GM21576 (cell line): ENCODE results near the gene PNRC1.
"Not testable (repeated sequence)": the region's sequence is repeated elsewhere in the genome, so short reads cannot be mapped to it uniquely, and the experiment has no call there.

Experiments used
- ATAC-seq: cut with Tn5 transposase; IDR thresholded peaks from one replicate; pipeline ENCODE4 v1.9.1; 2021; ENCODE audit warnings: mild to moderate bottlenecking, moderate library complexity; ENCODE audit not compliant: unreplicated experiment

Gene PNRC1

GRCh38 chr6:89058627-89059026 lies 21.9 kb upstream of the PNRC1 start:
- ATAC-seq = no peak

GRCh38 chr6:89059227-89059626 lies 21.3 kb upstream of the PNRC1 start:
- ATAC-seq = no peak

DNA sequence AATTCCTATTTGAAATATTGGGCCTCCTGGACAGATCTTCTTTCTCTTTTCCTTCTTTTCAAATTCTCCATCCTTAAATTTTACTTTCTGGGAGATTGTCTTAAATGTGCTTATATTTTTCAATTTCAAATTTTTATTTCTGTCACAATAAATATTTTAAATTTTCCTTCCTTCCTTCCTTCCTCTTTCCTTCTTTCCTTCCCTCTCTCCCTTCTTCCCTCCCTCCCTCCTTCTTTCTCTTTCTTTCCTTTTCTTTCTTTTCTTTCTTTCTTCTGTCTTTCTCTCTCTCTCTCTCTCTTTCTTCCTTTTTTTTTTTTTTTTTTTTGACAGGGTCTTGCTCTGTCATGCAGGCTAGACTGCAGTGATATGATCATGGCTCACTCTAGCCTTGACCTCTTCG lies 16.7 kb upstream of the PNRC1 start:
- ATAC-seq = no peak

GRCh38 chr6:89064931-89065330 lies 15.6 kb upstream of the PNRC1 start:
- ATAC-seq = not testable (repeated sequence)

- not testable (repeated sequence) for ATAC-seq
Observed at GRCh38 chr6:89066121-89066520, 14.4 kb upstream of the PNRC1 start.

GRCh38 chr6:89066940-89067646 lies 13.5 kb upstream of the PNRC1 start:
- ATAC-seq = no peak

DNA sequence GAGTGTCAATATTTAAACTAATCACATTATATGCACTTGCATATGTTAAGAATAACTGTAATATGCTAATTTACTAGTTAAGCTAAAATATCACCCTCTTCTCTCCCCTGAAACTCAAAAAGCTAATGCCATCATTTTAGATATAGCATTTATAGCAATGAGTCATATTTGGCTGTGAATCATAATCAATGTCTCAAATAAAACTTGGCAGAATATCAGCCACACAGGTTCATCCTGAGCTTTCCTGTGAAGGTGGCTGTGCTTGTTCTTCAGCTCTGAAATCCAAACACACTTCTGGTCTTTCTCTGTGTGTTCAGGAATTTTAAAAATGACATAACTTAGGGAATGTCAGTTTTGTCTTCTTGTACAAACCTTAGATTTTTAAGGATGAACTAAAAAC lies 12.8 kb upstream of the PNRC1 start:
- ATAC-seq = no peak

- no peak for ATAC-seq
Observed at GRCh38 chr6:89068695-89069094, 11.9 kb upstream of the PNRC1 start.

DNA sequence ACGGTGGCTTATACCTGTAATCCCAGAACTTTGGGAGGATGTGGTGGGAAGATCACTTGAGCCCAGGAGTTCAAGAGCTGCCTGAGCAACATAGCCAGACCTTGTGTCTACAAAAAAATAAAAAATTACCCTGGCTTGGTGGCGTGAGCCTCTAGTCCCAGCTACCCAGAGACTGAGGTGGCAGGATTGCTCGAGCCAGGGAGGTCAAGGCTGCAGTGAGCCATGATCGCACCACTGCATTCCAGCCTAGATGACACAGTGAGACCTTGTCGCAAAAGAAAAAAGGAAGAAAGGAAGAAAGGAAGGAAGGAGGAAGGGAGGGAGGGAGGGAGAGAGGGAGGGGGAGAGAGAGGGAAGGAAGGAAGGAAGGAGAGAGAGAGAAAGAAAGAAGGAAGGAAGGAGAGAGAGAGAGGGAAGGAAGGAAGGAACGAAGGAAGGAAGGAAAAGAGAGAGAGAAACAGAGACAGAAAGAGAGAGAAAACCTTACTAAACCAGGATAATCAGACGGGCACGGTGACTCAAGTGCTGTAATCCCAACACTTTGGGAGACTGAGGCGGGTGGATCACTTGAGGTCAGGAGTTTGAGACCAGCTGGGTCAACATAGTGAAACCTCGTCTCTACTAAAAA lies 10.9 kb upstream of the PNRC1 start:
- no peak for ATAC-seq

DNA sequence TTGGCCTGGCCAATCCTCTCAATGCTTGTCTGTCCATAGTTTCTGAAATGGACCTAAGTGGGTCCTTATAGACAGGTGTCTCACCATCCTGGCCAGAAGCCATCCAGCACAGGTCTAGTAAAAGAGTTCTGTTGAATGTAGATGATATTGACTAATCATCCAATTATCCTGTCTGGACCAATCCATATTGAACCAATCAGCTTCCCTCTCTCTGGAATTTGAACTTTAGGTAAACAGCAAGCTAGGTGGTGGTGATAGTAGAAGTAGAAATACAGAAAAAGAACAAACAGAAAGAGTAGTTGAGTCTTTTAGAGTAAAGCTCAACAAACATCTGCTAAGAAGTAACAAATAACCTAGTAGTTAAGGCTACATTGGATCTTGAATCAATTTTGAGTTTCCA lies 9.5 kb upstream of the PNRC1 start:
- no peak for ATAC-seq

GRCh38 chr6:89073014-89073620 lies 7.4 kb upstream of the PNRC1 start:
- ATAC-seq = no peak

GRCh38 chr6:89073840-89074239 lies 6.7 kb upstream of the PNRC1 start:
- no peak for ATAC-seq

- peak; percentile 17 for ATAC-seq
Observed at GRCh38 chr6:89079511-89080234, 878 bp upstream of the PNRC1 start.

- ATAC-seq = no peak
Observed at GRCh38 chr6:89081129-89081422, 525 bp downstream of the PNRC1 start.

GRCh38 chr6:89081423-89082322 lies 1.1 kb downstream of the PNRC1 start:
- ATAC-seq = peak; percentile 52

- ATAC-seq = no peak
Observed at GRCh38 chr6:89082486-89082891, 1.9 kb downstream of the PNRC1 start.

GRCh38 chr6:89084542-89084941 lies 4.0 kb downstream of the PNRC1 start:
- no peak for ATAC-seq

GRCh38 chr6:89084954-89085353 lies 4.4 kb downstream of the PNRC1 start:
- ATAC-seq = no peak

DNA sequence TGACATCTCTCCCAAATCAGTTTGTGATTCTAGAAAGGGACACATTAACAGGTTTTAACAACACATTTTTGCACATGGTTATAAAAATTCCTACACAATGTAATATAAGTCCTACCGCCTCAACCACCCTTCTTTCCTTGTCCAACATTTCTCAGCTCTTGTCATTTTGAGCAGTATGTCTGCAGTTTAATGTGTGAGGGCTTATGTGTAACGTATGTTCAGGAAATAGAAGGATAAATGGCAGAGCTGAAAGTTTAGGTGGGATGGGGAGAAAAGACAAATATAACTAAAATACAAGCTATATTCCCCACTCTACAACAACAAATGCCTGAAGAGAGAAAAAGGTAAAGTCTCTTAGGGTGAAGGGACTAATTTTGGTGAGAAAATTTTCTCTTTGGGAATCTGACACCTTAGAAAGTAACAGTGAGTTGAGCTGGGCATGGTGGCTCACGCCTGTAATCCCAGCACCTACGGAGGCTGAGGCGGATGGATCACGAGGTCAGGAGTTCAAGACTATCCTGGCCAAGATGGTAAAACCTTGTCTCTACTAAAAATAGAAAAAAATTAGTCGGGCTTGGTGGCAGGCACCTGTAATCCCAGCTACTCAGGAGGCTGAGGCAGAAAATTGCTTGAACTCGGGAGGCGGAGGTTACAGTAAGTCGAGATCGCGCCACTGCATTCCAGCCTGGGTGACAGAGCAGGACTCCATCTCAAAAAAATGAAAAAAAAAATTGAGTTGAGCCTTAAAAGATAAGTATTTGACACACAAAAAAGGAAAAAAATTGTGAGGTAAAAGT lies 5.1 kb downstream of the PNRC1 start:
- no peak for ATAC-seq

- ATAC-seq = no peak
Observed at GRCh38 chr6:89087881-89088280, 7.3 kb downstream of the PNRC1 start.
